Cardiac muscle cell (in vitro differentiated cells and primary cell): ENCODE measurements around the gene RIOK1. TPM values are rescaled to one million over a fixed set of nuclear protein-coding genes. Genes with fewer than 3 reads are reported as not detected.
A peak's percentile ranks its signal among the peaks of the same experiment; 100 is the strongest.

Source experiments
- DNase-seq, 2 donors: peaks; one replicate each; pipeline versions ENCODE4 v3.0.0 to v3.0.0-alpha.2; 2010 to 2017; ENCODE audit warnings: low read depth in 1 of 2, low spot score in 1 of 2
- H3K27ac ChIP-seq: fragments of 200-600 bp; sonication (generic); 2 replicates; pipeline ENCODE4 v1.5.1; 2016
- H3K27me3 ChIP-seq: fragments of 200-600 bp; sonication (generic); 2 replicates; pipeline ENCODE4 v1.6.0; 2016; ENCODE audit warnings: control low read depth
- H3K36me3 ChIP-seq: fragments of 200-600 bp; sonication (generic); 2 replicates; pipeline ENCODE4 v1.5.1; 2016; ENCODE audit warnings: control low read depth
- H3K4me1 ChIP-seq: fragments of 200-600 bp; sonication (generic); 2 replicates; pipeline ENCODE4 v1.8.1; 2017; ENCODE audit warnings: low read depth, mild to moderate bottlenecking, mixed run types
- H3K4me3 ChIP-seq: fragments of 200-600 bp; sonication (generic); 2 replicates; pipeline ENCODE4 v1.5.1; 2016; ENCODE audit warnings: mild to moderate bottlenecking
- H3K9me3 ChIP-seq: fragments of 200-600 bp; sonication (generic); 2 replicates; pipeline ENCODE4 v1.5.1; 2017; ENCODE audit warnings: low read depth, mild to moderate bottlenecking, control low read depth
- CTCF ChIP-seq: IDR thresholded peaks from 2 replicates; pipeline ENCODE4 v1.5.1; 2012; ENCODE audit warnings: low read depth, mild to moderate bottlenecking, low read length
- polyA plus RNA-seq: library from polyadenylated mRNA; unstranded; fragments of >200 nt; fragmentation: Nextera tagmentation; extraction: Ambion mirVana; gene quantifications from 2 replicates; pipeline ENCODE4 v1.2.1, GENCODE V29; 2016
- total RNA-seq: library from RNA; depleted of rRNA; stranded (reverse); fragments of >200 nt; gene quantifications from 2 replicates; pipeline ENCODE4 v1.2.3, GENCODE V29; 2016

The RIOK1 gene
- total and polyA plus RNA-seq, 2 experiments from 2014 or later, result 13.4 to 16.8 TPM

- no peaks in the 10 kb centered on the region for H3K36me3 ChIP-seq
- H3K4me3 ChIP-seq, result no peak overlapping the region
- no peak for DNase-seq
- no peak overlapping the region for H3K27ac ChIP-seq
- no peak for TF ChIP-seq CTCF
- no peaks in the 10 kb centered on the region for H3K9me3 ChIP-seq
- H3K4me1 ChIP-seq, result no peaks in the 10 kb centered on the region
- H3K27me3 ChIP-seq, result no peaks in the 10 kb centered on the region
Measured at GRCh38 chr6:7438011-7438410, 48.4 kb downstream of the RIOK1 start.

GRCh38 chr6:7439228-7439627 lies 49.6 kb downstream of the RIOK1 start:
- Histone ChIP-seq H3K27me3 (no peaks in the 10 kb centered on the region), H3K27ac (no peak overlapping the region), H3K4me3 (no peak overlapping the region), H3K4me1 (no peaks in the 10 kb centered on the region), H3K9me3 (no peaks in the 10 kb centered on the region), H3K36me3 (no peaks in the 10 kb centered on the region)
- TF ChIP-seq CTCF, result no peak
- no peak for DNase-seq

GRCh38 chr6:7440476-7440875 lies 50.9 kb downstream of the RIOK1 start:
- Histone ChIP-seq H3K4me3 (no peak overlapping the region), H3K4me1 (no peaks in the 10 kb centered on the region), H3K27ac (no peak overlapping the region), H3K27me3 (no peaks in the 10 kb centered on the region), H3K36me3 (no peaks in the 10 kb centered on the region), H3K9me3 (no peaks in the 10 kb centered on the region)
- no peak for TF ChIP-seq CTCF
- no peak for DNase-seq

- Histone ChIP-seq H3K4me3 (no peak overlapping the region), H3K4me1 (no peaks in the 10 kb centered on the region), H3K9me3 (no peaks in the 10 kb centered on the region), H3K27ac (no peak overlapping the region), H3K27me3 (no peaks in the 10 kb centered on the region), H3K36me3 (no peaks in the 10 kb centered on the region)
- DNase-seq, result no peak
- no peak for TF ChIP-seq CTCF
Measured at GRCh38 chr6:7441048-7441775, 51.6 kb downstream of the RIOK1 start.

- peak overlapping the region; percentile 4 for H3K27ac ChIP-seq
Measured at GRCh38 chr6:7442467-7442866, 52.9 kb downstream of the RIOK1 start.

More at GRCh38 chr6:7442467-7442866, 52.9 kb downstream of the RIOK1 start:
- DNase-seq, result no peak
- no peaks in the 10 kb centered on the region for H3K27me3 ChIP-seq
- H3K4me3 ChIP-seq, result no peak overlapping the region
- no peak for TF ChIP-seq CTCF
- no peaks in the 10 kb centered on the region for H3K36me3 ChIP-seq
- no peaks in the 10 kb centered on the region for H3K9me3 ChIP-seq
- no peaks in the 10 kb centered on the region for H3K4me1 ChIP-seq
